HepG2 (cell line): ENCODE measurements around the gene FUT8. TPM values are rescaled to one million over a fixed set of nuclear protein-coding genes. Genes with fewer than 3 reads are reported as not detected.

Source experiments
- ARID5B ChIP-seq: IDR thresholded peaks from 2 replicates; pipeline ENCODE4 v1.4.0; 2020; ENCODE audit warnings: mild to moderate bottlenecking, missing genetic modification reagents
- ATF5 ChIP-seq: sonication (generic); formaldehyde crosslinking; IDR thresholded peaks from 2 replicates; pipeline ENCODE4 v1.4.0; 2020; ENCODE audit warnings: mild to moderate bottlenecking, low read depth, missing genetic modification reagents
- HOXA3 ChIP-seq: sonication (generic); formaldehyde crosslinking; IDR thresholded peaks from 2 replicates; pipeline ENCODE4 v1.5.0; 2020; ENCODE audit warnings: missing genetic modification reagents
- PAXIP1 ChIP-seq: sonication (generic); formaldehyde crosslinking; conservative IDR thresholded peaks from 2 replicates; pipeline ENCODE4 v1.4.0; 2020; ENCODE audit warnings: mild to moderate bottlenecking, missing genetic modification reagents, moderate library complexity
- SIN3B ChIP-seq: fragments of 150-350 bp; IDR thresholded peaks from 2 replicates; pipeline ENCODE4 v1.6.1; 2014; ENCODE audit warnings: low read length
- ZNF318 ChIP-seq: sonication (generic); formaldehyde crosslinking; IDR thresholded peaks from 2 replicates; pipeline ENCODE4 v1.4.0; 2020; ENCODE audit warnings: mild to moderate bottlenecking, missing genetic modification reagents
- ZNF703 ChIP-seq: sonication (generic); formaldehyde crosslinking; IDR thresholded peaks from 2 replicates; pipeline ENCODE4 v1.5.1; 2020; ENCODE audit warnings: missing genetic modification reagents, mild to moderate bottlenecking, moderate library complexity, borderline replicate concordance
- ZNF747 ChIP-seq: sonication (generic); formaldehyde crosslinking; IDR thresholded peaks from 2 replicates; pipeline ENCODE4 v1.8.1; 2023; ENCODE audit warnings: missing genetic modification reagents, mild to moderate bottlenecking, borderline replicate concordance
- polyA plus RNA-seq, 8 experiments: library from polyadenylated mRNA; depleted of rRNA in 3 of 8; stranded (reverse) in 7 of 8; unstranded in 1 of 8; fragments of >200 nt; fragmentation: Illumina TruSeq in 4 of 8; extraction: Trizol in 4 of 8; gene quantifications; 2 replicates each; pipeline versions ENCODE4 v1.2.1 to v1.2.3, GENCODE V29; 2011 to 2016; ENCODE audit warnings: low read depth in 4 of 8, missing spikeins in 1 of 8, mixed read lengths in 1 of 8; ENCODE audit not compliant: insufficient read depth in 1 of 8
- total RNA-seq, 5 experiments: library from RNA; depleted of rRNA; stranded (reverse); fragments of >200 nt; fragmentation: Illumina TruSeq; extraction: Trizol; gene quantifications; 2 replicates each; pipeline ENCODE4 v1.2.3, GENCODE V29; 2016; ENCODE audit warnings: low read depth in 1 of 5

Gene FUT8
- total and polyA plus RNA-seq, 2 of the 13 experiments (the other 11 are each of a cell fraction or from before 2014, with no cell fraction given): 9.3 to 17.5 TPM

- TF ChIP-seq PAXIP1 (CRISPR knock-in tag) (no peak), ATF5 (CRISPR knock-in tag) (no peak), ARID5B (CRISPR knock-in tag) (peak; percentile 38), ZNF318 (CRISPR knock-in tag) (no peak), ZNF747 (CRISPR knock-in tag) (no peak; the same call in 1 of the 2 replicates), SIN3B (no peak), ZNF703 (CRISPR knock-in tag) (no peak), HOXA3 (peak; percentile 70)
These were observed at the start of gene FUT8 (continued) for GRCh38 chr14:65412032-65412846.
